Lower lobe of right lung (tissue), 2 donors: ENCODE measurements around the gene N4BP2L2. TPM values are rescaled to one million over a fixed set of nuclear protein-coding genes. Genes with fewer than 3 reads are reported as not detected.

Source experiments
- ATAC-seq, 2 donors: fragments of 200-7000 bp; cut with Tn5 transposase; one replicate each; pipeline ENCODE4 v1.9.1; 2020 to 2022; ENCODE audit warnings: mild to moderate bottlenecking in 2 of 2, moderate library complexity in 2 of 2
- DNase-seq: peaks from one replicate; pipeline ENCODE4 v3.0.0-alpha.2; 2020
- H3K27ac ChIP-seq: fragments of 200-600 bp; one replicate; pipeline ENCODE4 v1.8.0; 2022
- H3K27me3 ChIP-seq: fragments of 200-600 bp; one replicate; pipeline ENCODE4 v1.8.0; 2022; ENCODE audit warnings: low read depth
- H3K36me3 ChIP-seq: fragments of 200-600 bp; one replicate; pipeline ENCODE4 v1.8.0; 2022; ENCODE audit warnings: mild to moderate bottlenecking
- H3K4me1 ChIP-seq: fragments of 200-600 bp; one replicate; pipeline ENCODE4 v1.8.0; 2022
- H3K4me3 ChIP-seq: fragments of 200-600 bp; one replicate; pipeline ENCODE4 v1.8.0; 2022; ENCODE audit warnings: mild to moderate bottlenecking
- H3K9me3 ChIP-seq: fragments of 200-600 bp; one replicate; pipeline ENCODE4 v1.8.0; 2022
- CTCF ChIP-seq: fragments of 200-600 bp; IDR thresholded peaks from one replicate; pipeline ENCODE4 v1.8.0; 2022; ENCODE audit warnings: antibody characterized with exemption, mild to moderate bottlenecking
- intact Hi-C: fragments of 100-400 bp; cut with DNase I; formaldehyde crosslinking; loops from one replicate; pipeline ENCODE4 v1.11.0; 2022
- total RNA-seq: library from RNA; stranded (reverse); fragmentation: NEBNext Ultra II Directional; extraction: Animal tissue kit (Norgen Biotek cat#: 25700); gene quantifications from one replicate; pipeline ENCODE4 v1.2.1, GENCODE V29; 2021
- donor health status: DM: no; HTN: yes; CAD: no; lungs with severe emphysema.

Gene N4BP2L2
- total RNA-seq, 1 donor from 2014 or later: 192 TPM

- no peaks in the 10 kb centered on the region for H3K9me3 ChIP-seq
- no peak for ATAC-seq
- intact Hi-C loops: no loop called here
Measured at GRCh38 chr13:32496599-32497160, 41.9 kb downstream of the N4BP2L2 start.

DNA sequence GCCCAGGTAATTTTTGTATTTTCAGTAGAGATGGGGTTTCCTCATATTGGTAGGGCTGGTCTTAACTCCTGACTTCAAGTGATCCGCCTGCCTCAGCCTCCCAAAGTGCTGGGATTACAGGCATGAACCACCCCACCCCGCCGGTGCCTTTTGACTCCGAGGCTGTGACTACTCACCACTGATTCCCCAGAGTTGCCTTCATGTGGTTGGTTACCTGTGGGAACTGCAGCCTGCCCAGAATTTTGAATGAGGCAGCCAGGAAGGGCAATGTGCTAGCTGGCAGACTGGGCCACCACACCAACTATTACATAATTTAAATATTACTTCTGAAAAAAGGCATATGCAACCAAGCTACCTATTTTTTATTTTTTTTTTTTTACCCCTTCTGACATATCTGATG lies 42.8 kb downstream of the N4BP2L2 start:
- intact Hi-C loops: no loop called here
- no peak for ATAC-seq

More at GRCh38 chr13:32496599-32497160, 41.9 kb downstream of the N4BP2L2 start:
- DNase-seq: no peak
- no peak for TF ChIP-seq CTCF
- Histone ChIP-seq H3K27me3 (no peaks in the 10 kb centered on the region), H3K4me3 (no peak overlapping the region), H3K27ac (no peak overlapping the region), H3K36me3 (no peaks in the 10 kb centered on the region), H3K4me1 (peaks cover 8% of the 10 kb centered on the region)

GRCh38 chr13:32495429-32495828 lies 43.2 kb downstream of the N4BP2L2 start:
- DNase-seq (no peak), ATAC-seq (peak in 1 of 2 donors; percentile 29)
- H3K4me3 ChIP-seq: no peak overlapping the region
- H3K36me3 ChIP-seq: no peaks in the 10 kb centered on the region
- no peak for TF ChIP-seq CTCF
- H3K4me1 ChIP-seq: peaks cover 8% of the 10 kb centered on the region
- H3K9me3 ChIP-seq: no peaks in the 10 kb centered on the region
- intact Hi-C loops: no loop called here
- H3K27me3 ChIP-seq: no peaks in the 10 kb centered on the region
- no peak overlapping the region for H3K27ac ChIP-seq

More for the DNA sequence above, 42.8 kb downstream of the N4BP2L2 start:
- no peak for TF ChIP-seq CTCF
- H3K27me3 ChIP-seq: no peaks in the 10 kb centered on the region
- H3K9me3 ChIP-seq: no peaks in the 10 kb centered on the region
- DNase-seq: no peak
- peaks cover 8% of the 10 kb centered on the region for H3K4me1 ChIP-seq
- H3K27ac ChIP-seq: no peak overlapping the region
- H3K4me3 ChIP-seq: no peak overlapping the region
- no peaks in the 10 kb centered on the region for H3K36me3 ChIP-seq

- no peak for ATAC-seq
- Histone ChIP-seq H3K36me3 (no peaks in the 10 kb centered on the region), H3K4me1 (no peaks in the 10 kb centered on the region), H3K9me3 (no peaks in the 10 kb centered on the region), H3K27ac (no peak overlapping the region), H3K27me3 (no peaks in the 10 kb centered on the region), H3K4me3 (no peak overlapping the region)
- intact Hi-C loops: no loop called here
- TF ChIP-seq CTCF: no peak
- DNase-seq: no peak
Measured at GRCh38 chr13:32491028-32491427, 47.6 kb downstream of the N4BP2L2 start.

DNA sequence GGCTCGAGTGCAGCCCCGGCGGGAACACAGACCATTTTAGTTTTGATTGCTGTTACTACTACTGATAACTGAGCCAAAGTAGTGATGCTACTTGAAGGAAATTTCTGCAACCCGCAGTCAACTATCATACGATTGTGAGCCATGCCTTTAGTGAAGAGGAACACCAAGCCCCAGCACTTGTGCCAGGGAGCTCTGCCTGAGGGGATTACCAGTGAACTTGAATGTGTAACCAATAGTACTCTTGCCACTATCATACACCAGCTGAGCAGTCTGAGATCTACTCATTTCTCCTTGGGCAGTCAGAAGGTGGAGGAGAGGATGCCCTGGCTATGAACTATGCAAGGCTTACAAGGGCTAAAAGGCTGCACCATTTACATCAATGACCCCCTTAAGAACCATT lies 61.7 kb downstream of the N4BP2L2 start:
- H3K27ac ChIP-seq: no peak overlapping the region
- no peaks in the 10 kb centered on the region for H3K9me3 ChIP-seq
- DNase-seq: no peak
- ATAC-seq: no peak
- intact Hi-C loops: no loop called here
- H3K4me1 ChIP-seq: no peaks in the 10 kb centered on the region
- TF ChIP-seq CTCF: no peak
- peaks cover 11% of the 10 kb centered on the region for H3K36me3 ChIP-seq
- no peak overlapping the region for H3K4me3 ChIP-seq
- H3K27me3 ChIP-seq: no peaks in the 10 kb centered on the region
